ENCODE measurements around the gene RASGRF2.

The RASGRF2 gene

DNA sequence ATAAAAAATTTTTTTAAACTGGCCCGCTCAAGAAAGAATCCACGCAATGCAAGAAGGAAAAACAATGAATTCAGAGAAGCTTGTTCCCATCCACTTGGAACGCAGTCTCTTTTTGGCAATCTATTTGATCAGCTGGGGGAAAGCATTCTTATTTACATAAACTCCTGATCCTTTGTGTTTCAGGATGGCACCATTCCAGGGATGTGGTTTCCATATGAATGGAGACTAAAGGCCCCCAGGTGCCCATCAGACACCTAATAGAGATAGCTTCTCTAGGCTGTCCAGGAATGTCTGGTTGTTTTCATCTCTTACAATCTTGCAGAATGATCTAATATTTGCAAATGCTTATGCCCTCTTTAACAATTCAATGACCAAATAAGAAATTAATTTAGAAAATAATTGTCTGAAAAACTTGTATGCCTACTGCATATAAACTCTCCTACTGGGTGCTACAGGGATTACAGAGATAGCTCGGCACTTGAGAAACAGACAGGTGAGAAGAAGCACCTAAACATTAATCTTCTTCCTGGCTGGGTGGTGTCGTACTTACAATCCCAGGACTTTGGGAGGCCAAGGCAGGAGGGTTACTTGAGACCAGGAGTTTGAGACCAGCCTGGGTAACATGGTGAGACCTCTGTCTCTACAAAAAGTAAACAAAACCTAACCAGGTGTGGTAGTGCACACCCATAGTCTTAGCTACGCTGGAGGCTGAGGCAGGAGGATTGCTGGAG lies 3.0 kb upstream of the RASGRF2 start:
- peaks cover 61% of the 10 kb centered on the region for H3K27me3 Mint-ChIP-seq (ENCODE audit: low read depth, poor library complexity)
- no peak for DNase-seq
- H3K4me3 Mint-ChIP-seq = no peak overlapping the region
- TF ChIP-seq, protein P1, sequence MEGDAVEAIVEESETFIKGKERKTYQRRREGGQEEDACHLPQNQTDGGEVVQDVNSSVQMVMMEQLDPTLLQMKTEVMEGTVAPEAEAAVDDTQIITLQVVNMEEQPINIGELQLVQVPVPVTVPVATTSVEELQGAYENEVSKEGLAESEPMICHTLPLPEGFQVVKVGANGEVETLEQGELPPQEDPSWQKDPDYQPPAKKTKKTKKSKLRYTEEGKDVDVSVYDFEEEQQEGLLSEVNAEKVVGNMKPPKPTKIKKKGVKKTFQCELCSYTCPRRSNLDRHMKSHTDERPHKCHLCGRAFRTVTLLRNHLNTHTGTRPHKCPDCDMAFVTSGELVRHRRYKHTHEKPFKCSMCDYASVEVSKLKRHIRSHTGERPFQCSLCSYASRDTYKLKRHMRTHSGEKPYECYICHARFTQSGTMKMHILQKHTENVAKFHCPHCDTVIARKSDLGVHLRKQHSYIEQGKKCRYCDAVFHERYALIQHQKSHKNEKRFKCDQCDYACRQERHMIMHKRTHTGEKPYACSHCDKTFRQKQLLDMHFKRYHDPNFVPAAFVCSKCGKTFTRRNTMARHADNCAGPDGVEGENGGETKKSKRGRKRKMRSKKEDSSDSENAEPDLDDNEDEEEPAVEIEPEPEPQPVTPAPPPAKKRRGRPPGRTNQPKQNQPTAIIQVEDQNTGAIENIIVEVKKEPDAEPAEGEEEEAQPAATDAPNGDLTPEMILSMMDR (IDR thresholded peaks at IDR 0.05) = no peak
- H3K36me3 Mint-ChIP-seq (ENCODE audit: low read depth) = no peaks in the 10 kb centered on the region
- no peak overlapping the region for H3K27ac Mint-ChIP-seq
- peaks cover 19% of the 10 kb centered on the region for H3K4me1 Mint-ChIP-seq
- H3K9me3 Mint-ChIP-seq = no peaks in the 10 kb centered on the region

DNA sequence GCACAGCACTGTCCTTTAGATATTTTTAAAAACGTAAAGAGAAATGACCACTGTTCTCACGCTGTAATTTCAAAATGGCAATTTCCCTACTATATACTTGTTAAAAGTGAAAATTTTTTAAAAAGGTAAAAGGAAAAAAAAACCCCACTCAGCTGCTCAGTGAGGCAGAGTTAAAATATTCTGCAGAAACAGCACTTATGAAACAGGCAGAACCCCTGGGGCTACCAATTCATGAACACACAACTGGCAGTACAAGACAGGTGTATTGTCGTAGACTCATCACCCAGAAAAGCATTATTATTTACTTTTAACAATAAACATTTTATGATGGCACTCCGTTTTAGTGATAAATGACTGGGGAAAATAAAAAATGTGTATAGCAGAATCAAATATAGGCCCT lies 1.5 kb upstream of the RASGRF2 start:
- TF ChIP-seq, protein P1 (IDR thresholded peaks at IDR 0.05) = no peak
- Mint-ChIP-seq H3K27ac (no peak overlapping the region), H3K4me1 (peaks cover 19% of the 10 kb centered on the region), H3K9me3 (no peaks in the 10 kb centered on the region), H3K27me3 (ENCODE audit: low read depth, poor library complexity) (peaks cover 75% of the 10 kb centered on the region), H3K36me3 (ENCODE audit: low read depth) (no peaks in the 10 kb centered on the region), H3K4me3 (no peak overlapping the region)
- DNase-seq = no peak

DNA sequence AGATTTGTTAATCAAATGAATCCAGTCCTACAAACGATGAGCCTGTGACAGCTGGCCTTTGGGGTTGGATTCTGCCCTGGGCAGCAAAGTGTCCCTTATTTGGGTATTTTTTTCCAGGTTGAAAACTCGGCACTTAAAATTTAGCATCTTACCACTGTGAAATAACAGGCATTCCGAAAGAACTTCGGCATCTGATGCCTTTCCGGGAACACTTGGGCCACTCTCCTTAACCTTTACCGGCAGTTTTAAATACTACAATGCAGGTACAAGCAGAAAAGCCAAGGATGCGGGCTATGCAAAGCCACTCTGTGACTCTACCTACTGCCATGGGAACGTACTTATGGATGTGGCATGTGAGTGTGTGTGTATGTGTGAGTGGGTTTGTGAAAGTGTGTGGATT lies 1.0 kb upstream of the RASGRF2 start:
- Mint-ChIP-seq H3K4me3 (peak overlapping the region; percentile 79), H3K36me3 (ENCODE audit: low read depth) (no peaks in the 10 kb centered on the region), H3K27ac (no peak overlapping the region), H3K27me3 (ENCODE audit: low read depth, poor library complexity) (peaks cover 80% of the 10 kb centered on the region), H3K4me1 (peaks cover 19% of the 10 kb centered on the region), H3K9me3 (no peaks in the 10 kb centered on the region)
- no peak for DNase-seq
- TF ChIP-seq, protein P1 (IDR thresholded peaks at IDR 0.05) = no peak

DNA sequence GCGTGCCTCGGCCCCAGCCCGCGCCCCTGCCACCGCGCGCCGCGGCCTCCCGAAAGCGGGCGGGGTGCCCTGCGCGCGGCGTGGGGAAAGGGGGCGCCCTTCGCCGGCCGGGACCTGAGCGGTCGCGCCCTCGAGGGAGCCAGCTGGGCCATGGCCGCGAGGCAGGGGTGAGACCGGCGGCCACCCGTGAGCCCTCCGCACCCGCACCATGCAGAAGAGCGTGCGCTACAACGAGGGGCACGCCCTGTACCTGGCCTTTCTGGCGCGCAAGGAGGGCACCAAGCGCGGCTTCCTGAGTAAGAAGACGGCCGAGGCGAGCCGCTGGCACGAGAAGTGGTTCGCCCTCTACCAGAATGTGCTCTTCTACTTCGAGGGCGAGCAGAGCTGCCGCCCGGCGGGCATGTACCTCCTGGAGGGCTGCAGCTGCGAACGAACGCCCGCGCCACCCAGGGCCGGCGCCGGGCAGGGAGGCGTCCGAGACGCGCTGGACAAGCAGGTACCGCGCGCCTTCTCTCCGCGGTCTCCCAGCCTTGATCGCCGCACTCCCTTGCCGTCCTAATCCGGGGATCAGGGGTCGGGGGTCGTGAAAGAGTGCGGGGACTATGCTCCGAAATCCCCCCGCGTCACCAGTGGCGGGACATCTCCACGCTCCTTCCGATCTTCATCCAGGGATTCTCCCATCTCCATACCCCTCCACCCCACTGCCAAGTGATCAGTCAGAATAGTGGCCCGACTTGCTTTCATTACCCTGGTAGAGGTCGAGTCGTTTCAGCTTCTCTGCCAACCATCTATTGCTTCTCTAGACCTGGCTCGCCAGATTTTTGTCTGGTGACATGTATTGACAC lies 590 bp downstream of the RASGRF2 start:
- Mint-ChIP-seq H3K4me3 (peak overlapping the region; percentile 83), H3K27ac (no peak overlapping the region), H3K4me1 (peaks cover 19% of the 10 kb centered on the region), H3K36me3 (ENCODE audit: low read depth) (no peaks in the 10 kb centered on the region), H3K27me3 (ENCODE audit: low read depth, poor library complexity) (peaks cover 94% of the 10 kb centered on the region), H3K9me3 (no peaks in the 10 kb centered on the region)
- TF ChIP-seq, protein P1 (IDR thresholded peaks at IDR 0.05) = no peak
- peak; percentile 50 for DNase-seq

DNA sequence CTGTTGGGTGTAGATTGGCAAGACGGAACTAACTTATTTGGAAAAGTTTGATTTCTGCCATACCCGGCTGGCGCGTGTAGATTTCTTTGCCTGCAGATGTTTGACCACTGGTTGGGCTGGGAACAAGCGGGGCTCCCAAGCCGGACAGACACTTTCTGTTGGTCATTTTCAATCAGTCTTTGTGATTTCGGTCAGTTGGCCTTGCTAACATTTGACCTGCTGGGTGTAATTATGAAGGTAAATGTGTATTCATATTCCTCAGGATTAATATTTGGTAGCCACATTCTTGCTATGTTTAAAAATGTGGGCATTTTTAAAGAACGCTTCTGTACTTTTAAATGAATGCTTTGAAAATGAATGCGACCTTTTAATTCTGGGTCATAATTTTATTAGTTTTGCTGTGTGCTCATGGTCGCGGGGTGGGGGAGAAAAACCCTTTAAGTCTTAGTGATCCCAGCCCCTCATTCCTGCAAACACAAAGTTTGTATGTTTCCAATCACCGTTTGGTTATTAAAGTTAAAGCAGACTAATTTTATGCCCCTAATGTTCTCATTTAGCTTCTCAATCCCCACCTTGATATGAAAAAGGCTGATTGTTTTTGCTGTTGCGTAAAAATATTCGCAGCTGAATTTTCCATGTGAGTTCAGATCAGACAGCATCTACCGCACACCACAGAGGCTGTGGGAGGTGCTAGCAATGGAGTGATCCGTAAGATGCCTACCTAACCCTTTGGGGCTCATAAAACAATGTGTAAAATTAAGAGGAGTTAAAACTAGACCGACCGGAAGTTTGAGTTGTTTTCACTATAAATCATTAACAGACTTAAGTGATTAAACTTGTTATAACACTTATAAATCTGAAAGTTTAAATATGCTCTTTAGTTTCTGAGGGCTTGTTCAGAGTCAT lies 1.5 kb downstream of the RASGRF2 start:
- peak; percentile 10 for DNase-seq
- H3K4me1 Mint-ChIP-seq = peaks cover 19% of the 10 kb centered on the region
- H3K27ac Mint-ChIP-seq = no peak overlapping the region
- H3K4me3 Mint-ChIP-seq = peak overlapping the region; percentile 83
- no peaks in the 10 kb centered on the region for H3K9me3 Mint-ChIP-seq
- TF ChIP-seq, protein P1 (IDR thresholded peaks at IDR 0.05) = no peak
- H3K36me3 Mint-ChIP-seq (ENCODE audit: low read depth) = no peaks in the 10 kb centered on the region
- H3K27me3 Mint-ChIP-seq (ENCODE audit: low read depth, poor library complexity) = peaks cover 90% of the 10 kb centered on the region

Measured in nephron progenitor cell (in vitro differentiated cells).